Medulla oblongata (tissue), 1 donor: ENCODE data around the gene NOS3.
A peak's percentile ranks its signal among the peaks of the same experiment; 100 is the strongest.
"Not testable (repeated sequence)": the region's sequence is repeated elsewhere in the genome, so short reads cannot be mapped to it uniquely, and the experiment has no call there.

Experiments
- DNase-seq: peaks from one replicate; pipeline ENCODE4 v3.0.0-alpha.2; 2015; ENCODE audit errors: extremely low spot score

The NOS3 gene

DNA sequence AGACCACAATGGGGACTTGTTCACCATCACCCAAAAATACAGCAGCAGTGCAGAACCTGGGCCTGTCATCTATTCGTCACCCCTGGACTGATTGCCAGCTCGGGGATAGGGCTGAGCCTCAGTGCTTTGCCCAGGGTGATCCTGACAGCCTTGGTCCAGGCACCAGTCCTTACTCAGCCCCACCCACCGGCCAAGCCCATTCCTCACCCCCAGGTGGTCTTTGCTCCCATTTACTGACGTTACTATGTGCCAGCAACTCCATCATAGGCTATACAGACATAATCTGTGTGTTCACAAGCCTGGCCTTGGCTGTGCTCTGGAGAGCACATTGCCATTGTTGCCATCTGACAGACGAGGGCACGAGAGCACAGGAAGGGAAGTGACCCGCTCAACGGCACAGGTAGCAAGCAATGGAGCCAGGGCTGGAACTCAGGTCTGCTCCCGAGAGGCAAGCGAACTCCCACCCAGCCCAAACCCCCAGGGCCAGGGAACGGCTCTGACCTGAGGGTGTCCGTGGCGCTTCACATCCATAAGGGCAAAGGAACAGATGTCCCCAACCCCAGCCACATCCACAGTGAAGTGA is 26.6 kb downstream of the NOS3 start:
- DNase-seq: no peak

DNA sequence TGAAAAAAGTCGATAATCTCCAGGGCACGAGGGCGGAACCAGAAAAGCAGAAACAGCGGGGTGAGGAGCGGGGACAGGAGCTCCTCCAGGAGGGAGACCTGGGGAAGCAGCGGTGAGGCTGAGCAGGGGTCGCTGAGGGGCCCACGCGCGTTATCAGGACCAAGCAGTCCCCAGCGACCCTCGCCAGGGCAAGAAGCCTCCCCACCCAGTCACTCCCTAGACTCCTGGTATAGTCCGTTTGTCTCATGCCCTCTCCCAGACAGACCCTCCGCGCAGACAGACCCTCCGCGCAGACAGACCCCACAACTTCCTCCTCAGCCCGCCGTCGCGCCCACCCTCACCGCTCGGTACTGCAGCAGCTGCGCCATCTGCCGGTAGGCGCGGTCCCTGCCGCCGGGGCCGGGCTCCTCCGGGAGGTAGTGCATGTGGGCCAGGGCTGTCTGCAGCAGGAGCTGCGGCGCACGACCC is 27.2 kb downstream of the NOS3 start:
- peak; percentile 41 for DNase-seq

DNA sequence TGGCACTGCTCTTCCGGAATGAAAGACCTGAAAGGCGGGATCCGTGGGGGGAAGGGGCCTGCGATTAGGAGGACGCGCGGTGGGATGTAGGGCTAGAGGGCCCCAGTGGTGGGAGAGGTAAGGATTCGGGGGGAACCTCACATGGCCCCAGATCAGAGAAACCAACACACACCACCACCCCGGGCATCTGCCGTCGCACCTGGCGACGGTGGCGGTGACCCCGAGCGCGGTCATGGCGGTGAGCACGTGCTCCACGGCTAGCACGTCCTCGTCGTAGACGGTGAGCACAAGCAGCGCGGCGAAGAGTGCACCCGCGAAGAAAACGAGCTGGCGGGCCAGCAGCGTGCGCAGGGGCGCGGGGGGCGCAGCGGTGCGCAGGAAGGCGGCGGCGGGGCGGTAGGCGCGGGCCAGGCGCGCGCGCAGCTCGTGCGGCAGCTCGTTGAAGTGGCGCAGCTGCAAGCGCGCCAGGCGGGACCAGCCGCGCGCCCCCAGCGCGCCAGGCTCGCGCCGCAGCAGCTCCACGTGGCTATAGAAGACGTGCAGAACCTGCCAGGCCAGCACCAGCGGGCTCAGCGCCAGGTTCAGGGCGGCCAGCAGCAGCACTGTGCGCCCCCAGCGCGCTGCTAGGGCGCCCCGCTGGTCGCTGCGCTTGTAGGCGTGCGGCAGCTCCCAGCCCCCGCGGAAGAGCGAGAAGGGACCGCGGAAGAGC is 27.8 kb downstream of the NOS3 start:
- no peak for DNase-seq

DNA sequence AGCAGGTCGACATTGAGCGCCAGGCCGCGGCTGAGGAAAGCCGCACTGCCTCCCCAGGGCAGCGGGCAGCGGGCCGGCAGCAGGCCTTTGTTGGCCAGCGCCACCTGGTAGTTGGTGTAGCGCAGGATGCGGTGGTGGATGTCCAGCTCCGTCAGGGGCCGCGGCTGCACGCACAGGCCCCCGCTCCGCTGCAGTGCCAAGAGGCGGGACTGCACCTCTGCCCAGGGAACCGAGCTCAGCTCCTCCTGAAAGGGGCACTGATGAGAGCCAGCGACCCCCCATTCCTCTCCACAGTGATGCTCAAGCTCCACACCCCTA is 28.3 kb downstream of the NOS3 start:
- DNase-seq: no peak

DNA sequence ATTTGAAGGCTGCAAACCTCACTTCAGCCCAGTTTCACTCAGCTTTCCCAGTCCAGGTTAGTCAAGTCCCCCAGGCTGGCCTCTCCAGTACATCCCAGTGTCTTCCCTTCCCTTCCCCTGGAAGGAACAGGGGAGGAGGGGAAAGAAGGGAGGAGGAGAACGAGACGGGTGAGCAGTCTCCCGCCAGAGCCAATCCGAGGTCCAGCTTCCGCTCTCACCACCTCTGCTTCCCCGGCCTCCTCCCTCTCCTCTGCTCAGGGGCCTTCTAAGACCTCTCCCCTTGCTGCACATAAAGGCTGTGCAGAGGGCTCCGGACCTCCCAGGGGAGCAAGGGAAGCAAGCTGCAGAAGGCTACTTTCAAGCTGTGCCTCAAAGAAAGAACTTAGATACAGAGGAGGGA is 29.4 kb downstream of the NOS3 start:
- DNase-seq: no peak

DNA sequence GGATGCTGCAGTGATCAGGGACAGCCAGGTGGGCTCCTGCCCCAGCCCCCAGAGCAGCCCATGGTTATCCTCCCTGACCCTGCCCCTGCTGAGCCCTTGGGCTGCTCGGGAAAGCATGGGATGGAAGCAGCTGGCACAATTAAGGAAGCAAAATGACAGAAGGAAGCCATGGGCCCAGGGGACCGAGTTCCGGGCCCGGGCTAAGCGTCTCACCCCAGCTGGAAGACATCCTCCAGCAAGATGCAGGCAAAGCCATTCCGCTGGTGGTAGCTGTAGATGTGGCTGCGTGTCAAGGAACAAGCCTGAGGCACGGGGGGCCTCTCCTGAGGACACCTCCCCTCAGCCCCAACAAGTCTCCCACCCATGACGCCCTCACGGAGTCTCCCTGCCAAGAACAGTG is 32.4 kb downstream of the NOS3 start:
- DNase-seq: no peak

DNA sequence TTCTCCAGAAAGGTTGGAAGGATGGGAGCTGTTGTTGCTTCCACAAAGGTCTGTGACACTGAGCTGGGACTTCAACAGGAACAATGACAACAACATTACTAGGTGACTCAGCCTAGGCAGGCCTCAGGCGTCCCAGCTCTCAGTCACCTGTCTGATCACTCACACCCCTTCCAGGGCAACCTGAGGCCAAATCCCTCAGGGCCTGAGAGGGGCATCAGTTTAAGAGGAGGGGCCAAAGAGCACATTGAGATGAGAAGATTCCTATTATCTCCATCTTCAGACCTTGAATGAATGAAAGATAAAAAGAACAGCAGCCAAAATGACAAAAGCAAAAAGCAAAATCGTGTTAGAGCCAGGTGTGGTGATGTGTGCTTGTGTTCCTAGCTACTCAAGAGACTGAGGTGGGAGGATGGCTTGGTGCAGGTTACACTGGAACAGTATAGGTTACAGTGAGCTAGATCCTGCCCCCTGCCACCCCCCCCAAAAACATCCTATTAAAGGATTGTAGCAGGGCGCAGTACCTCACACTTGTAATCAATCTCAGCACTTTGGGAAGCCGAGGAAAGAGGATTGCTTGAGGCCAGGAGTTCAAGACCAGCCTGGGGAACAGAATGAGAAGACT is 33.7 kb downstream of the NOS3 start, which contains the start of gene ATG9B:
TSS of gene ATG9B (minus strand) at position 60 of the 622 bp plus-strand sequence. CDS start 71 bp downstream, outside the sequence.
- no peak for DNase-seq

DNA sequence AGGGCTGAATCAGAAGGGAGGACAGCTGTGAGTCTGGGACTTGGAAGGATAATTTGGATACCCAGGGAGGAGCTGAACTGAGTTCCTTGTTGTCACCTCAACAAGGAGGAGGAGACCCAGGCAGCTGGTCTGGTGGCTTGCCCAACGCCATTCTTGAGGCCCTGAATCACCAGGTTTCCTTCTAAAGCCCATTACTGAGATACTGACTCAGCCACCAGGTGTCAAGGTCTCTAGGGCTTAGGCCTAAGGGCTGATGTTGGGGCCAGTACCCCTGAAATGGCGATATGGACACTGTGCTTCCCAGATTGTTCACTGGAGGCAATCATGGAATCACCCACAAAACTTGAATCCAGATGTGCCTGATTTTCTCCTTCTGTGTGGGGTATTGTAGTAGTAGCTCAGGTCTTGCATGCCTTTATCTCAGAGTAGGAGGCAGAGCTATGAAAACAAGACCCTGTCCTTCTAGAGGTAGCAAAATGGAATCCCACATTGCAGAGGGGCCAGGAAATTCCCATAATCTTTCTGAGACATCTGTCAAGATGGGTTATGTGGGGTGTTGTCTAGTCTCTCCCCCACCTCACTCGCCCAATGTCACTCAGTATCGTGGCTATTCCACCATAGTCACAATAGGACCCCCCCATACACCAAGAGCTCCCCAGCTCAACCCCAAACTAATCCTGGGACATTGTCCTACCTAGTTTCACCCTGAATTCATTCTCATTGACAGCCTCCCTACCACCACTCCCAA is 35.3 kb downstream of the NOS3 start:
- no peak for DNase-seq

DNA sequence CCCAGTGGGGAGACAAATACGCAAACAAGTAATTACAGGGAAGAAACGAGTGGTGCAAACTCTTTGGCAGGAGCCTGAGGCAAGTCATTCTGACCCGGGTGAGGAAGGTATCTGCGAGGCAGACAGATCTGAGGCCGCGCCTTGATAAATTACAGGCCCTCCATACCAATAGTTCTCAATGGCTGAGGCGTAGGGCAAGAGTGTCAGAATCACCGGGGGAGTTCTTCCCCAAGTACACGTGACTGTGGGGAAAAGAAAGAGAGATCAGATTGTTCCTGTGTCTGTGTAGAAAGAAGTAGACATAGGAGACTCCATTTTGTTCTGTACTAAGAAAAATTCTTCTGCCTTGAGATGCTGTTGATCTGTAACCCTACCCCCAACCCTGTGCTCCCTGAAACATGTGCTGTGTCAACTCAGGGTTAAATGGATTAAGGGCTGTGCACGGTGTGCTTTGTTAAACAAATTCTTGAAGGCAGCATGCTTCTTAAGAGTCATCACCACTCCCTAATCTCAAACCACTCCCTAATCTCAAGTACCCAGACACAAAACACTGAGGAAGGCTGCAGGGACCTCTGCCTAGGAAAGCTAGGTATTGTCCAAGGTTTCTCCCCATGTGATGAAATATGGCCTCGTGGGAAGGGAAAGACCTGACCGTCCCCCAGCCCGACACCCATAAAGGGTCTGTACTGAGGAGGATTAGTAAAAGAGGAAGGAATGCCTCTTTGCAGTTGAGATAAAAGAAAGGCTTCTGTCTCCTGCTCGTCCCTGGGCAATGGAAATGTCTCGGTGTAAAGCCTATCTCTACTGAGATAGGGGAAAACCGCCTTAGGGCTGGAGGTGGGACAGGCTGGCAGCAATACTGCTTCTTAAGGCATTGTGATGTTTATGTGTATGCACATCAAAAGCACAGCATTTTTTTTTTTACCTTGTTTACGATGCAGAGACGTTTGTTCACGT is 36.2 kb downstream of the NOS3 start:
- not testable (repeated sequence) for DNase-seq

DNA sequence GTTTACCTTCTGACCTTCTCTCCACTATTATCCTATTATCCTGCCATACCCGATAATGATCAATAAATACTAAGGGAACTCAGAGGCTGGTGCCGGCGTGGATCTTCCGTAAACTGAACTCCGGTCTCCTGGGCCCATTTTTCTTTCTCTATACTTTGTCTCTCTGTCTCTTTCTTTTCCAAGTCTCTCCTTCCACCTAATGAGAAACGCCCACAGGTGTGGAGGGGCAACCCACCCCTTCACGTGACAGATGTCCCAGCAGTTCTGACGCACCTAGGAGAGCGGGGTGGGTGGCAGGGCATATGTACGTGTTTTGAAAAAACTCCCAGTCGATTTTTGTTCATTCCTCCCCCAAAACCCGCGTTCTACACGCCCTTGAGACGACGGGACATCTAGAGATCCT is 36.9 kb downstream of the NOS3 start:
- not testable (repeated sequence) for DNase-seq

DNA sequence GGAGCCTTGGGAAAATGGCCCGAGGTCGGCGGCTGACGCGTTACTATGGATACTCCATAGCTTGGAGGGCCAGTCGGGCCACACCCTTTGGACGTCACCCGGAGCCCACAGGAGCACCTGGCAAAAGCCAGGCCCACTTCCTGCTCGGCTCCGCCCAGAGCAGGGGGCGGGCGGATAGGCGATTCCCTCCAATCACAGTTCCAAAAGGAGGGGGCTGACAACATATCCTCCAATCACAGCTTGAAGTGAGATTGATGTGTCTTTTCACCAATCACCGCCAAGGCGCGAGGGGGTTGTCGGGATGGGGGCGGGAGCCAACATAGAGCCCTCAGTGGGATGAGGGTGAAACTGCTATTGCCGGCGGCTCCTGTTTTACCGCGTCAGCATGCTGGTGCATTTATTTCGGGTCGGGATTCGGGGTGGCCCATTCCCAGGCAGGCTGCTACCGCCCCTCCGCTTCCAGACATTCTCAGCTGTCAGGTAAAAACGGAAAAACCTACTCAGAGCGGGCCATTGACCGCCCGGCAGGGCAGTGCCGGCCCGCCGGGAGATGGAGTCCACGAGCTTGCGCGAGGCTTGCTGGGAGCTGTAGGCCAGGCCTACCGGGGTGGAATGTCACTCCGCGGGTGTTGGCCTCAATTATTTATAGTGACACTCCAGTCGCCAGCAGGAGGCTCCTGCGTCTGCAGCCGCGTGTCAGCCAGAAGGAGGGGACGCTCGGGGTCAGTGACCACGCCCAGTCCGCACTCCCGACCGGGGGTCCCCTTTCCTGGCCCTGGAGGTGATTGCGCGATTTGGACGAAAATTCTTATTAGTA is 37.5 kb downstream of the NOS3 start, which contains the start of gene ABCB8:
TSS of gene ABCB8 (plus strand) at position 320 of the 817 bp plus-strand sequence. CDS start at position 386, 66 bp downstream.
- DNase-seq: peak; percentile 99

DNA sequence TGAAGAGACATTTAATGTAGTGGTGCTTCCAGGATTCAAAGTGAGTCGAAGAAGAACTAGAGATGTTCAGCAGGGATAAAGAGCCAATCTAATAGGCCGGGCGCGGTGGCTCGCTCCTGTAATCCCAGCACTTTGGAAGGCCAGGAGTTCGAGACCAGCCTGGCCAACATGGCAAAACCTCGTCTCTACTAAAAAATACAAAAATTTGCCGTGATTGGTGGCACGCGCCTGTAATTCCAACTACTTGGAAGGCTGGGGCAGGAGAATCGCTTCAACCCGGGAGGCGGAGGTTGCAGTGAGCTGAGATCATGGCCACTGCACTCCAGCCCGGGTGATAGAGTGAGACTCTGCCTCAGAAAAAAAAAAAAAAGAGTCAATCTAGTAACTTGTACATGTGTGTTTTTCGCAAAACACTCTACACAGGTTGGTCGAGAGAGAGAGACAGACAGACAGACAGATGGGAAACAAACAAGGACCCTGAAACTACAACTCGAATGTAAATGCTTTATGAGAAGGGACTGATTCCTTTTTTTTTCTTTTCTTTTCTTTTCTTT is 38.2 kb downstream of the NOS3 start:
- no peak for DNase-seq

DNA sequence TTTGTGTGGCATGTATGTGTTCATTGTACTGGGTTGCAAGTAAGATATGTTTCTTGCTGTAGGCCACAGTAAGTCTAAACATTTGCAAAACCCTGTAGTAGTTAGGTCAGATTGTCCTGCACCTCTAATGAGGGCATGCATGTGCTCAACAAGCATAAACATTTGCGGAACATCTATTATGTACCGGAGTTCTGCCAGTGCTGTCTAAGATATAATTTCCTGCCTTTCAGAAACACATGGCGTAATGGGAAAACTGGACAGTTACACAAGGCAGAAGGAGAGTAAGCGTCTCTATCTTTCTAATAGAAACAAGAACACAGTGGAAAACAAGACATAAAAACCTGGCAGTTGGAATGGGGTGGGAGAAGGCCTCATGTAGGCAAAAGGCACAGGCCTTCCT is 40.2 kb downstream of the NOS3 start:
- DNase-seq: no peak

DNA sequence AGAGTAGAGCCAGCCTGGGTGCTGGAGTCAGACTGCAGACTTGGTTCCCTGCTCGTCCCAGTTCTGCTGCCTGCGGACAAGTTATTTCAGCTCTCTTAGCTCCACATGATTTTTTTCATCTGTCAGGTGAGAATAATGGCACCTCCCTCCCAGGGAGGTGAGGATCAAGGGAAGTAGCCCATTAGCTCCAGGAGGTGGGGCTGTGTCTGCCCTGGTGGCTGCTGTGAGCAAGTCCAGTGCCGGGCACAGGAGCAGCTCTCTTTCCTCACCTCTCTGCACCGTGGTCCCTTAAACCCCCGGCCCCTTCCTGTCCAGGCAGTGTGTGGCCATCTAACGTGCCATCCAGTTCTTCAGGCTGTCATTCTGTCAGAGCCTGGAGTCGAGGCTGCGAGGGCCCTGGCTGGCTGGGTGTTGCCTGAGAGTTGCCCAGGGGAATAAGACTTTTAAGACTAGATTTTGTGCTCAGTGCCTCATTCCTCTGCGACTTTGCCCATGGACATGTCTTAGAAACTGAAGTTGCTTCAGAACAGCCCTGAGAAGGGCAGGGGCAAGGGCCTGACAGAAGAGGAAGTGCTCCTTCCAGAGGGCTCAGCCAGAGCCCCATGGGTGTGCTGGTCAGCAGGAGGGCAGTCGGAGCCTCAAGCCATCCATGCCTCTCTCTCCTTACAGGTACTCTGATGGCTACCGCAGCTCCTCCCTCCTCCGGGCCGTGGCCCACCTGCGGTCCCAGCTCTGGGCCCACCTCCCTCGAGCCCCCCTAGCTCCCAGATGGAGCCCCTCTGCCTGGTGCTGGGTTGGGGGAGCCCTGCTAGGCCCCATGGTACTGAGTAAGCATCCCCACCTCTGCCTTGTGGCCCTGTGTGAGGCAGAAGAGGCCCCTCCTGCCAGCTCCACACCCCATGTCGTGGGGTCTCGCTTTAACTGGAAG is 42.4 kb downstream of the NOS3 start:
- DNase-seq: no peak

DNA sequence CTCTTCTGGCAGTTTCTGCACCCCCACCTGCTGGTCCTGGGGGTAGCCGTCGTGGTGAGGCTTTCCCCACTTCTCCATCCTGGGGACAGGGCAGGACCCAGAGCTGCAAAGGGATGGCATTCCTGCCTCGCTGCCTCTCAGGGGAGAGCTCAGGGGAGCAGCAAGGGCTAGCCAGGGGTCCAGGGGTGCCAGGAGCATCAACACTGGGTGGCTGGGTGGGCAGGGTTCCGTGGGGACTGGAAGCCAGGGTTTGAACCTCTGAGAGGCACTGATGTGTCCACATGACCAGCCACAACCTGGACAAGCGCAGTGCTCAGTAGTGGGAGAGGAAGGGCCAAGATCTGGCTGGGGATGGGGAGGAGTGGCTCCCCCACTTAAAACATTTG is 43.0 kb downstream of the NOS3 start:
- no peak for DNase-seq

DNA sequence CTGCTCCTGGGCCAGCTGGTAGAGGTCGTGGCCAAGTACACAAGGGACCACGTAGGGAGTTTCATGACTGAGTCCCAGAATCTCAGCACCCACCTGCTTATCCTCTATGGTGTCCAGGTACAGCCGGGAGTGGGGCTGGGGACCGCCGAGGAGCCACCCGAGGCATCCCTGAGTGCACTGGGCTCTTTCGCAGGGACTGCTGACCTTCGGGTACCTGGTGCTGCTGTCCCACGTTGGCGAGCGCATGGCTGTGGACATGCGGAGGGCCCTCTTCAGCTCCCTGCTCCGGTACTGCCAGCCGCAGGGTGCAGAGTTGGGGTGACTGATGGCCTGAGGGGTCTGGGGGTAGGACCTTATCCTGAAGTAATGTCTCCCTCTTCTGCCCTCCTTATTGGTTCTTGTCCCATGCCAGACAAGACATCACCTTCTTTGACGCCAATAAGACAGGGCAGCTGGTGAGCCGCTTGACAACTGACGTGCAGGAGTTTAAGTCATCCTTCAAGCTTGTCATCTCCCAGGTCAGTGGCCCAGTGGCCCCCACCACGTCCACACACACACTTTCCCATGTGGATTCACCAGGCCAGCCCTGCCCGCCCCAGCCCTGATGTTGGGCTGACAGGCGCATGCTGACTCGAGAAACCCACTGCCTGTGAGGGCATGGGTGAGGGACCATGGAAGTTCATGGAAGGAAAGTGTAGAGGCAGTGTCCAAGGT is 43.7 kb downstream of the NOS3 start:
- no peak for DNase-seq

DNA sequence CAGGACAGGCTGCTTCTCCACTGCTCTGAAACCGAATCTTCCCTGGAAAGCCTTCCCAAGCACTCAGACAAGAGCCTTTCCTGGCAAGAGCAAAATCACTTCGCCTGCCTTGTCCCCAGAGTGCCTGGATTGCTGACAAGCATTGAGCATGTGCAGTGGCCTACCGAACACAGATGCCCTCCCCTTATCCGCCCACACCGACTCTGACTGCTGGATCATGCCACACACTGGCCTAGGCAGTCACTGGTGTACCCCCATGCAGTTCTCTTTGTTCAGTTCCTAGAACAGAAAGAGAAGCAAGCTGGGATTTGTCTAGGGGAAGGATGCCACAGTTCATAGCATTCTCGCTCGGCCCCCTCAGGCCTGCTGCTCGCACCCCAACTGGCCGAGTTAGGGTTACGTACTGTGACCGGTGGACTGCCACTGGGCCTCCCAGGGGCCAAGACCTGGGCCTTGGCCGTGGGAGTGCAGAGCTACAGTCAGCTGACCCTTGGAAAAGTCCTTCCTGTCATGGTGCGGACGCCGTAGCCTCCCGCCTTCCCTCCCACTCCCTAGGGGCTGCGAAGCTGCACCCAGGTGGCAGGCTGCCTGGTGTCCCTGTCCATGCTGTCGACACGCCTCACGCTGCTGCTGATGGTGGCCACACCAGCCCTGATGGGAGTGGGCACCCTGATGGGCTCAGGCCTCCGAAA is 44.4 kb downstream of the NOS3 start:
- no peak for DNase-seq

DNA sequence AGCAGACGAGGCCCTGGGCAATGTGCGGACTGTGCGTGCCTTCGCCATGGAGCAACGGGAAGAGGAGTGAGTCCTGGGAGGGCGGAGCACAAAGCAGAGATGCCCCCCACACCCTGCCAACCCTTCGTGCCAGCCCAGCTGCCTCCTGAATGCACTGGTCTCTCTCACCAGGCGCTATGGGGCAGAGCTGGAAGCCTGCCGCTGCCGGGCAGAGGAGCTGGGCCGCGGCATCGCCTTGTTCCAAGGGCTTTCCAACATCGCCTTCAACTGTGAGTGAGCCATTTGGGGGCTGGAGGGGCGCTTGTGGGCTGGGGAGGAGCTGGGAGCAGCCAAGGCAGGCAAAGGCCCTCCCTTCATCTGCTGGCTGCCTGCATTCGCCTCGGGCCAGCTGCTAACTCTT is 45.1 kb downstream of the NOS3 start:
- DNase-seq: no peak
